Uterus (tissue), 4 donors: Measurements from ENCODE around the gene ZNF385C. TPM values are rescaled to one million over a fixed set of nuclear protein-coding genes. Genes with fewer than 3 reads are reported as not detected.

Source experiments
- DNase-seq, 2 donors: peaks; one replicate each; pipeline ENCODE4 v3.0.0-alpha.2; 2019 to 2020
- H3K27ac ChIP-seq, 2 donors: fragments of 200-600 bp; sonication (generic); 1 replicate in 1 of 2; 2 replicates in 1 of 2; pipeline ENCODE4 v1.5.1; 2016 to 2018
- H3K27me3 ChIP-seq, 2 donors: fragments of 200-600 bp; sonication (generic); one replicate each; pipeline ENCODE4 v1.5.1; 2018 to 2019; ENCODE audit warnings: control low read depth in 1 of 2
- H3K36me3 ChIP-seq, 2 donors: fragments of 200-600 bp; sonication (generic); one replicate each; pipeline ENCODE4 v1.5.1; 2019; ENCODE audit warnings: control low read depth in 1 of 2
- H3K4me1 ChIP-seq, 2 donors: fragments of 200-600 bp; sonication (generic); one replicate each; pipeline ENCODE4 v1.5.1; 2018 to 2019; ENCODE audit warnings: control low read depth in 1 of 2
- H3K4me3 ChIP-seq, 2 donors: fragments of 200-600 bp; sonication (generic); 1 replicate in 1 of 2; 2 replicates in 1 of 2; pipeline ENCODE4 v1.5.1; 2018 to 2019; ENCODE audit warnings: mild to moderate bottlenecking in 1 of 2
- H3K9me3 ChIP-seq, 2 donors: fragments of 200-600 bp; sonication (generic); one replicate each; pipeline ENCODE4 v1.5.1; 2019; ENCODE audit warnings: control low read depth in 1 of 2
- POLR2A ChIP-seq, 2 donors: fragments of 450-650 bp; IDR thresholded peaks; one replicate each; pipeline ENCODE4 v1.6.1; 2016; ENCODE audit warnings: antibody characterized with exemption in 2 of 2, mild to moderate bottlenecking in 1 of 2, moderate library complexity in 1 of 2
- intact Hi-C: fragments of 100-400 bp; cut with DNase I; formaldehyde crosslinking; loops from one replicate; pipeline ENCODE4 v1.15.1; 2023; ENCODE audit warnings: low total_unique reads
- total RNA-seq, 4 donors: library from RNA; depleted of rRNA in 3 of 4; stranded (reverse); fragments of >200 nt in 3 of 4; gene quantifications; one replicate each; pipeline versions ENCODE4 v1.1.0 to v1.2.4, GENCODE V29; 2014 to 2023
- TF ChIP-seq, protein P1 (sequence below), 4 experiments: fragments of 200-600 bp in 2 of 4; fragments of 450-650 bp in 2 of 4; sonication (generic) in 2 of 4; IDR thresholded peaks; one replicate each; pipeline ENCODE4 v1.5.1; 2016 to 2019; ENCODE audit warnings: antibody characterized with exemption in 4 of 4, mild to moderate bottlenecking in 2 of 4, moderate library complexity in 1 of 4
- donor health status: DM: yes; HTN: yes; CAD: no.

The ZNF385C gene
- total RNA-seq, 4 donors from 2014 or later = 0.48 to 1.0 TPM; not detected in 2

DNA sequence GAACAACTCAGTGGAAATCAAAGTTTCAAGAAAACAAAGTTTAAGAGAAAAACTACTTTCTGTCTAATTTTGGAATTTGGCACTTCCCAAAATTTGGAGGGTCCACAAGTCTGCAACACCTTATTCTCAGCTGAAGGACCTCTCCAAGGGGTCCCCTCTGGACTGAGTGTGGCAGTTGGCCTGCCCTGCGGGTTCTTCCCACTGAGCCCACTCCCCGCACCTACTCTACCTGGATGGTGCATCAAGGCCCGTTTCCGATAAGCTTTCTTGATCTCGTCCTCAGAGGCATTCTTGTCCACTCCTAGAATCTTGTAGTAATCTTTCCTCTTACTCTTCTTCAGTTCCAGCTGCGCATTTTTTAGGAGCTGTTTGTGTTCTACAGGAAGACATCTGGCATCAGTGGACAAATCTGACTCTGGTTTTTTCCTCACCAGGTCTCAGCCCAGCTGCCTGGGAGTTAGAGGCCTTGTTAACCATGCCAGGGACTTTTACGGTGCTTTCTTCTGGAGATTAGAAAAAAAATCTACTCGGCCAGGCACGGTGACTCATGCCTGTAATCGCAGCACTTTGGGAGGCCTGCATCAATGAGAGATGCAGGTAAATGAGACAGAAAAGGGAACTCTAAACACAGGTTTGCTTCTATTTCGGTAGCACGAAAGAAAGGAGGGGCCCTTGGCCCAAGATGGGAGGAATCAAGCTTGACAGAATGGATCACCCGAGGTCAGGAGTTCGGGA is 116.1 kb downstream of the ZNF385C start:
- no peaks in the 10 kb centered on the region for H3K9me3 ChIP-seq
- H3K4me3 ChIP-seq = no peak overlapping the region
- intact Hi-C loops = no loop called here
- no peaks in the 10 kb centered on the region for H3K36me3 ChIP-seq
- no peaks in the 10 kb centered on the region for H3K27me3 ChIP-seq
- H3K4me1 ChIP-seq = no peaks in the 10 kb centered on the region
- no peak for DNase-seq
- H3K27ac ChIP-seq = peak overlapping the region in 1 of 2 donors; percentile 46
- TF ChIP-seq POLR2A (IDR thresholded peaks at IDR 0.05) = no peak
- TF ChIP-seq, protein P1, sequence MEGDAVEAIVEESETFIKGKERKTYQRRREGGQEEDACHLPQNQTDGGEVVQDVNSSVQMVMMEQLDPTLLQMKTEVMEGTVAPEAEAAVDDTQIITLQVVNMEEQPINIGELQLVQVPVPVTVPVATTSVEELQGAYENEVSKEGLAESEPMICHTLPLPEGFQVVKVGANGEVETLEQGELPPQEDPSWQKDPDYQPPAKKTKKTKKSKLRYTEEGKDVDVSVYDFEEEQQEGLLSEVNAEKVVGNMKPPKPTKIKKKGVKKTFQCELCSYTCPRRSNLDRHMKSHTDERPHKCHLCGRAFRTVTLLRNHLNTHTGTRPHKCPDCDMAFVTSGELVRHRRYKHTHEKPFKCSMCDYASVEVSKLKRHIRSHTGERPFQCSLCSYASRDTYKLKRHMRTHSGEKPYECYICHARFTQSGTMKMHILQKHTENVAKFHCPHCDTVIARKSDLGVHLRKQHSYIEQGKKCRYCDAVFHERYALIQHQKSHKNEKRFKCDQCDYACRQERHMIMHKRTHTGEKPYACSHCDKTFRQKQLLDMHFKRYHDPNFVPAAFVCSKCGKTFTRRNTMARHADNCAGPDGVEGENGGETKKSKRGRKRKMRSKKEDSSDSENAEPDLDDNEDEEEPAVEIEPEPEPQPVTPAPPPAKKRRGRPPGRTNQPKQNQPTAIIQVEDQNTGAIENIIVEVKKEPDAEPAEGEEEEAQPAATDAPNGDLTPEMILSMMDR (IDR thresholded peaks at IDR 0.05) = no peak

DNA sequence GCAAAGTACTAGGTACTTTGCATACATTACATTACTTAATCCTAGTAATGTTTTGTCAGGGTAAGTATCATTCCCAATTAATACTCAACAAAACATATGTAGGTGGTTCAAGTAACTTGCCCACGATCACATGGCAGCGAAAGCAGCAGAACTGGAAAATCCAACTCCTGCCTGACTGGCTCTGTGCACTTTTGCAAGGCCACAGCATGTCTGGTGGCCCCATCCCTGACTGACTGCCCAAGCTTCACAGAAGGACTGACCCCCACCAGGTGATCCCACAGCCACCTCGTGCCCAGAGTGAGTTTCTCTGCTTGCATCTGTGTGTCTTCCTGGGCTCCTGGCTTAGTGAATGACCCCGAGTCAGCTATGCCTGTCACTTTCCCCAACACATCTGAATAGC is 120.3 kb downstream of the ZNF385C start:
- Histone ChIP-seq H3K4me1 (no peaks in the 10 kb centered on the region), H3K9me3 (no peaks in the 10 kb centered on the region), H3K4me3 (no peak overlapping the region), H3K27me3 (no peaks in the 10 kb centered on the region), H3K36me3 (no peaks in the 10 kb centered on the region), H3K27ac (no peak overlapping the region)
- DNase-seq = no peak
- no peak for TF ChIP-seq POLR2A (IDR thresholded peaks at IDR 0.05)
- TF ChIP-seq, protein P1 (IDR thresholded peaks at IDR 0.05) = no peak
- intact Hi-C loops = no loop called here

DNA sequence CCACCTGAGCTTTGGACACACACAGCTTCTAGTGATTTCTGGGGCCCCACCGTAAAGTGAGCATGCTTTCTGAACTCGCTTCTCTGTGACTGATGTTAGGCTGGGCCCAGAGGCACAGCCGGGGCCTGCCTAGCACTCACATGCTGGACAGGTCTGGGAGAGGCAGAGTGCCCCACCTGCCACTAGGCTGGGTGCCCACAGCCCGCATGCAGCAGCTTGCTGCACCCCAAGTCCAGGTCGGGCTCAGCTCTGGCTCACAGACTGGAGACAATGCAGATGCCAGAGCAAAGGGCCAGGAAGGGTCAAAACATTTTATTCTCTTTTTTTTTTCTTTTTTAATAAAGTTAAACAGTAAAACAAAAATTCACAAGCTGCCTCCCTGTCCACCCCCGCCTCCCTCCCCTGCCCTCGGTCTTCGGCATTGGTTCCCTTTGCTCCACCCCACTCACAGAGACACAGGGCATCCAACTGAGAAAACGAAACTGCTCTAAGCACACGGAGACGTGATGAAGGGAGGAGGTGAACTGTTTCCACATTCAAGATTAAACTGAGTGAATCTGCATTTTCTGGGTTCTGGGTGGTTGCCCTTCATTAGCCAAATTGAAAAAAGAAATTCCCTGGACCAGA is 122.0 kb downstream of the ZNF385C start:
- Histone ChIP-seq H3K36me3 (no peaks in the 10 kb centered on the region), H3K27me3 (no peaks in the 10 kb centered on the region), H3K4me3 (no peak overlapping the region), H3K9me3 (no peaks in the 10 kb centered on the region), H3K4me1 (no peaks in the 10 kb centered on the region), H3K27ac (peak overlapping the region; percentile 60 to 61)
- intact Hi-C loops = no loop called here
- TF ChIP-seq, protein P1 (IDR thresholded peaks at IDR 0.05) = no peak
- no peak for TF ChIP-seq POLR2A (IDR thresholded peaks at IDR 0.05)
- no peak for DNase-seq

Other genes starting within 250 kb of the ZNF385C start
- 10 to 100 TPM; 19.7 to 73.3 (median 38.5) TPM for gene KLHL11, start 233.1 kb downstream of the ZNF385C start, total RNA-seq
- 100 to 1,000 TPM in 1 of 4 donors, 10 to 100 TPM in 3; 30.0 to 108 (median 67.3) TPM for gene ACLY, start 179.5 kb downstream of the ZNF385C start, total RNA-seq
- 1 to 10 TPM in 3 of 4 donors, not detected in 1; 1.8 to 3.2 (median 3.2) TPM for gene ODAD4, start 167.9 kb downstream of the ZNF385C start, total RNA-seq
- gene CNP, start 131.7 kb downstream of the ZNF385C start, total RNA-seq = 10 to 100 TPM; 10.2 to 74.7 (median 40.2) TPM
- 100 to 1,000 TPM in 1 of 4 donors, 10 to 100 TPM in 3; 25.1 to 107 (median 53.1) TPM for gene DNAJC7, start 81.0 kb downstream of the ZNF385C start, total RNA-seq
- 10 to 100 TPM in 3 of 4 donors, 1 to 10 TPM in 1; 2.4 to 35.4 (median 26.8) TPM for gene NKIRAS2, start 78.4 kb downstream of the ZNF385C start, total RNA-seq
- gene C17orf113, start 47.9 kb downstream of the ZNF385C start, total RNA-seq = 1 to 10 TPM in 2 of 4 donors, under 1 TPM in 1, not detected in 1; 0.77 to 3.3 (median 2.1) TPM
- gene DHX58, start 14.2 kb upstream of the ZNF385C start, total RNA-seq = 10 to 100 TPM; 12.9 to 21.3 (median 16.2) TPM
- 10 to 100 TPM; 20.9 to 80.9 (median 39.2) TPM for gene KAT2A, start 22.9 kb upstream of the ZNF385C start, total RNA-seq
- gene HSPB9, start 24.3 kb upstream of the ZNF385C start, total RNA-seq = under 1 TPM in 1 of 4 donors, not detected in 3; 0.28 TPM
- gene RAB5C, start 56.5 kb upstream of the ZNF385C start, total RNA-seq = 100 to 1,000 TPM in 1 of 4 donors, 10 to 100 TPM in 3; 51.7 to 105 (median 68.0) TPM
- under 1 TPM in 1 of 4 donors, not detected in 3; 0.55 TPM for gene KCNH4, start 82.7 kb upstream of the ZNF385C start, total RNA-seq
- gene HCRT, start 87.0 kb upstream of the ZNF385C start, total RNA-seq = 1 to 10 TPM in 1 of 4 donors, not detected in 3; 1.0 TPM
- gene GHDC, start 96.0 kb upstream of the ZNF385C start, total RNA-seq = 10 to 100 TPM in 2 of 4 donors, 1 to 10 TPM in 2; 8.2 to 26.8 (median 17.5) TPM
- 100 to 1,000 TPM in 3 of 4 donors, 10 to 100 TPM in 1; 72.1 to 187 (median 144) TPM for gene STAT5B, start 177.9 kb upstream of the ZNF385C start, total RNA-seq
- 10 to 100 TPM; 30.7 to 69.2 (median 33.9) TPM for gene STAT5A, start 190.0 kb upstream of the ZNF385C start, total RNA-seq